T47D (cell line): Measurements from ENCODE around the gene MT1B.

Experiments used
- DNase-seq, 2 experiments: peaks; one replicate each; pipeline versions ENCODE4 v3.0.0 to v3.0.0-alpha.2; 2011 to 2012; ENCODE audit warnings: low read depth in 1 of 2, low spot score in 1 of 2
- JUND ChIP-seq: IDR thresholded peaks from 2 replicates; pipeline ENCODE4 v1.6.1; 2012; ENCODE audit warnings: low read depth
- in situ Hi-C: cut with HindIII; loops from 2 replicates; pipeline ENCODE4 v1.10.0; 2016; ENCODE audit warnings: low sequenced_read_pairs, low pct_unique_long_range_greater_than_20kb

MT1B gene

DNA sequence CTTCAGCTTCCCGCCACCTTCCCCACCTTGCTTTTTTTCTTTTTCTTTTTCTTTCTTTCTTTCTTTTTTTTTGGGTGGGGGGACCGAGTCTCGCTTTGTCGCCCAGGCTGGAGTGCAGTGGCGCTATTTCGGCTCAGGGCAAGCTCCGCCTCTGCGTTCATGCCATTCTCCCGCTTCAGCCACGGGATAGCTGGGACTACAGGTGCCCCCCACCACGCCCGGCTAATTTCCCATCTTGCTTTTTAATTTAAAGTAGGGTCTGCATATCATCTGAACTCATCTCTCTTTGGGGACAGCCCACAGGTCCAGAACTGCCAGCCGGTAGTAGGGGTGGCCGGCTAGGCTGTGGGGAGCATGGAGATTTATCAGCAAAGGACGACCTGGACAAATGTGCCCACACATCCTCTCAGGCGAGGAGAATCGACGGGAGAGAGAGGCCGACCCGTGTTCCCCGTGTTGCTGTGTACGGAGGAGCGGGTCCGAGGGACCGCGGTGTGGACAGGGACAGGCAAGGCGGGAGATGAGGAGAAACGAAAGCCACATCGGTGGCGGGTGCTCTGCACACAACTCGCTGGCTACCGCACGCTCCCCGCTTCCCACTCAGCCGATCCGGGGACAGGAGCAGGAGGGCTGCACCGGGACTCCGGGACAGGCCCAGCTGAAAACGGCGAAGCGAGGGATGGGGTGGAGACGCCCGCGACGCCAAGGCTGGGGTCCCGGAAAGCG is 16.8 kb upstream of the MT1B start:
- in situ Hi-C loops, result no loop called here
- no peak for TF ChIP-seq JUND
- DNase-seq, result no peak

DNA sequence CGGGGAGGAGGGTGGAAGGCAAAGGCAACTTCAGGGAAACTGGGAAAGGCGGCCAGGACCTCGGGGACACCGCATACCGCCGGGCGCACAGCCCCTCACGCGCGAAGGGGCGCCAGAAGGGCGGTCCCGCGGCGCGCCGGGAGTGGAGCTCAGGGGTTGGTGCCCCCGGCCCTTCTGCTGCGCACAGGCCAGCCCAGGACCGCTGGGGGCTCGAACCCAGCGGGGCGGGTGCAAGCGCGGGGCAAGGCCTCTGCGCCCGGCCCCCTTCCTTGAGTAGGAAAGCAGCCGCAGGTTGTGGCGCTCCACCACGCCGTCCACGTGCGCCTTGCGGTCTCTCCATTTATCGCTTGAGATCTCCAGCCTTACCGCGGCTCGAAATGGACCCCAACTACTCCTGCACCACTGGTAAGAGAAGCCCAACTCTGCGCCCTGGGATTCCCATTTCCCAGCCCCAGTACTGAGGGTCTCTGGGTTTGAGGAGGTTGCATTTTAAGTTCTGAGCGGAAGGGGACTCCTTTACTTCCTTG is 16.2 kb upstream of the MT1B start:
- TF ChIP-seq JUND, result no peak
- no peak for DNase-seq
- in situ Hi-C loops, result no loop called here

DNA sequence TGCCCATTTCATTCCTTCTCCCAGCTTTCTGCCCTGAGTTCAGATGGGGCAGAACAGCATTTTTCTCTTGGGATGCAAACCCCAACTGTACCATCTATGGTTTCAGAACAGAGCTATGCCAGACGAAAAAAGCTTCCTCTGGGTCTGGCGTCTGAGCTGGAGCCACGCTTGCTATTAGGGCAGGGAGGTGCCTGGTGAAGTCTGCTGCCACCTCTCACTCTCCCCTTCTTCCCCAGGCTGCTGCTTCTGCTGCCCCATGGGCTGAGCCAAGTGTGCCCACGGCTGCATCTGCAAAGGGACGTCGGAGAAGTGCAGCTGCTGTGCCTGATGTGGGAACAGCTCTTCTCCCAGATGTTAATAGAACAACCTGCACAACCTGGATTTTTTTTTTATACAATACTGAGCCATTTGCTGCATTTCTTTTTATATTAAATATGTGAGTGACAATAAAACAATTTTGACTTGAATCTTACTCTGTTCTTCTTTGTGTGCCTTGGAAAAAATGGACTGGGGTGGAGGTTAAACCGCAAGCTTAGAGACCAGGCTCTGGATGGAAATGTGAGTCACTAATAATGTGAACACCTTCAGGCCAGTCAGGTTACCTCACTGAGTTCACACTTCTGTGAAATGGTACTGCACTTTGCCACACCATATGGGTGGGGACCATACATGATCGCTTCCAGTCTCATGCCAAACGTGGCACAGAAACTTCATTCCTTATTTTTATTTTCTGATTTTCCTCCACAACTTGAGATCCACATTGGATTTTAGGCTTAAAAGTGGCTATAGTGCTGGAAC is 14.9 kb upstream of the MT1B start:
- no peak for TF ChIP-seq JUND
- DNase-seq, result no peak
- in situ Hi-C loops, result no loop called here

- DNase-seq, result no peak
- in situ Hi-C loops, result no loop called here
- no peak for TF ChIP-seq JUND
These were observed 13.6 kb upstream of the MT1B start, which contains the start of gene MT1A for GRCh38 chr16:56637814-56638750. Gene MT1A (plus strand): TSS chr16:56638666. CDS start chr16:56638739, 73 bp downstream.

- TF ChIP-seq JUND, result no peak
- in situ Hi-C loops, result no loop called here
- DNase-seq, result no peak
These were observed 12.6 kb upstream of the MT1B start for GRCh38 chr16:56639045-56639444.

DNA sequence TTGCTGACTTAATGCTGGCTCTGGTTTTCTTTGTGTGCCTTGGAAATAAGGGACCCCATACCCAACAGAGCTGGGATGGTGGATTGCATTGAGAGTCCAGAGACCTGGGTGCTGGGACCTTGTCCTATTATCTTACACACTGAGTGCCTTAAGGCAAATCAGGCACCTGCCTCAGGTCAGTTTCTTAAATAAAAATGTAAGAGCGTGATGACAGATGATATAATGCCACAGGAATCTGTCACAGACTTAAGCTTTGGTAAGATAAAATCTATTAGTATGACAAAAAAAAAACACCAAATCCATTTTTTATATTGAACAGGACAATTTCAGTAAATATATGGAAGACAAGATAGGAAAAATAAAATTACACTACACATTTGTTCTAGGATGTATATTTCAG is 11.6 kb upstream of the MT1B start:
- DNase-seq, result no peak
- in situ Hi-C loops, result no loop called here
- no peak for TF ChIP-seq JUND

- no peak for TF ChIP-seq JUND
- in situ Hi-C loops, result no loop called here
These were observed 10.5 kb upstream of the MT1B start for GRCh38 chr16:56641166-56641565.

DNA sequence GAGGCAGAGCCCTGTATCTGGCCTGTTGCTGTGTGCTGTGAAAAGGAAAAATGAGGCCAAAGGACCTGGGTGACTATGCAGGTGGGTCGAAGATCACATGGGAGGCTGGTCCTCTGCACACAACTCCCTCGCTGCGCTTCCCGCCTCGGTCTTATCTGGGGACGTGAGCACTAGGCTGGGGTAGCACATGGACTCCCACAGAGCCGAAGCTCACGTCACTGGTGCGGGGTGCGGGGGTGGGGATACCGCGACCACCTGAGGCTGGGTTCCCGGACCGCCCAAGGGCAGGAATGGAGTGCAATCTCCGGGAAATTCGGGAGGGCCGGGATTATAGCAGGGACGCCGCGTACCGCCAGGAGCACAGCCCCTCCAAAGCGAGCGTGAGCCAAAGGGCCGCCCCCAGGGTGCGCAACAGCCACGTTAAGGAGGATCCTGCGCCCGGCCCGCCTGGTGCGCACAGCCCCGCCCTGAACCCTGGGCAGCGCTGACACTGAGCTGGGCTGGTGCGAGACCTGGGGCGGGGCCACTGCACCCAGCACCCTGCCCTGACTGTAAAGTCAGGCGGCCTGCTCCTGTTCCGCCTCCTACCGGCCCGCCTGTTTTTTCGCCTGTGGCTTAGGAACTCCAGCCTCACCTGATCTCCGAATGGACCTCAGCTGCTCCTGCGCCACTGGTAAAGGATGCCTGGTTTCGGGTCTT is 8.5 kb upstream of the MT1B start:
- DNase-seq, result peak; percentile 57 to 82
- no peak for TF ChIP-seq JUND
- in situ Hi-C loops, result no loop called here

More at GRCh38 chr16:56641166-56641565, 10.5 kb upstream of the MT1B start:
- no peak for DNase-seq

GRCh38 chr16:56643833-56644232 is 7.9 kb upstream of the MT1B start:
- no peak for TF ChIP-seq JUND
- DNase-seq, result no peak
- in situ Hi-C loops, result no loop called here

GRCh38 chr16:56645311-56645710 is 6.4 kb upstream of the MT1B start:
- no peak for DNase-seq
- in situ Hi-C loops, result no loop called here
- no peak for TF ChIP-seq JUND

GRCh38 chr16:56645838-56646237 is 5.8 kb upstream of the MT1B start:
- in situ Hi-C loops, result no loop called here
- no peak for DNase-seq
- no peak for TF ChIP-seq JUND
